ENCODE results near the gene DCAF10. TPM values are rescaled to one million over a fixed set of nuclear protein-coding genes. Genes with fewer than 3 reads are reported as not detected.

The DCAF10 gene
- polyA plus RNA-seq, 1 donor from 2014 or later = 23.3 TPM

DNA sequence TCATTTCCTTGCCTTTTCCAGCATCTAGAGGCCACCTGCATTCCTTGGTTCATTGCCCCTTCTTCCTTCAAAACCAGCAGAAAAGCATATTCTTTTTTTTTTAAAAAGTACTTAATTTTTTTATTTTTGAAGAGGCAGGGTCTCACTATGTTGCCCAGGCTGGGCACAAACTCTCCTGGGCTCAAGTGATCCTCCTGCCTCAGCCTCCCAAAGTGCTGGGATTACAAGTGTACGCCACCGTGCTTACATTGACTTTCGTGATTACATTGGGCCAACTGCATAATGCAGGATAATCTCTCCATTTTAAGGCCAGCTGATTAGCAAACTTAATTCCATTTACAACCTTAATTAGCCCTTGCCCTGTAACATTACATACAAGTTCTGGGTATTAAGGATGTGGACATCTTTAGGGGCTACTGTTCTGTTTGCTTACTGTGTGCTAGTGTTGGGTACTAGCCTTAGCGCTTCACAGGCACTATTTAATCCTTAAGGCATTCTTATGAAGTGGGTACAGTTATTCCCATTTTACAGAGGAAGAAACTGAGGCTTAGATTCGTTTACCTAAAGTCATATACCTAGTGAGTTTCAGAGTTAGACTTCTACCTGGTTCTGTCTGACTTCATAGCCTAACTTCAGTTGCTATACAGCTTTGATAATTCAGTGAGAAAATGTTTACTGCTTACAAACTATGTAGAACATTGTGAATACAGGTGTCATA lies 69.6 kb downstream of the DCAF10 start:
- Histone ChIP-seq H3K4me2 (ENCODE audit: low read length) (no peak overlapping the region), H3K4me3 (ENCODE audit: low read length) (no peak overlapping the region), H3K9me3 (ENCODE audit: low read length) (no peaks in the 10 kb centered on the region), H4K20me1 (ENCODE audit: insufficient read depth) (no peaks in the 10 kb centered on the region), H3K27ac (ENCODE audit: low read length) (no peak overlapping the region), H3F3A (ENCODE audit: insufficient read depth, low read length, poor library complexity, severe bottlenecking) (no peaks in the 10 kb centered on the region), H3K9me2 (ENCODE audit: insufficient read depth, low read length) (no peaks in the 10 kb centered on the region), H3K9ac (ENCODE audit: low read length) (no peak overlapping the region), H3K79me2 (replicated peaks; ENCODE audit: insufficient read depth, low read length) (no peaks in the 10 kb centered on the region), H3K36me3 (ENCODE audit: insufficient read depth, low read length) (no peaks in the 10 kb centered on the region), H2AFZ (ENCODE audit: low read depth, low read length) (no peak overlapping the region), H3K27me3 (ENCODE audit: insufficient read depth, low read depth, low read length) (no peaks in the 10 kb centered on the region)
- TF ChIP-seq RAD21 (conservative IDR thresholded peaks at IDR 0.05) (no peak), EP300 (conservative IDR thresholded peaks at IDR 0.05; ENCODE audit: poor library complexity, severe bottlenecking) (no peak), EZH2 (IDR thresholded peaks at IDR 0.05; ENCODE audit: borderline replicate concordance, insufficient read depth, low read length, poor library complexity, severe bottlenecking) (no peak), POLR2AphosphoS5 (IDR thresholded peaks at IDR 0.05) (no peak), TAF1 (IDR thresholded peaks at IDR 0.05; ENCODE audit: low read depth) (no peak), MXI1 (conservative IDR thresholded peaks at IDR 0.05; ENCODE audit: poor library complexity, severe bottlenecking) (no peak), SMC3 (conservative IDR thresholded peaks at IDR 0.05; ENCODE audit: poor library complexity) (no peak)
- TF ChIP-seq, protein P1, sequence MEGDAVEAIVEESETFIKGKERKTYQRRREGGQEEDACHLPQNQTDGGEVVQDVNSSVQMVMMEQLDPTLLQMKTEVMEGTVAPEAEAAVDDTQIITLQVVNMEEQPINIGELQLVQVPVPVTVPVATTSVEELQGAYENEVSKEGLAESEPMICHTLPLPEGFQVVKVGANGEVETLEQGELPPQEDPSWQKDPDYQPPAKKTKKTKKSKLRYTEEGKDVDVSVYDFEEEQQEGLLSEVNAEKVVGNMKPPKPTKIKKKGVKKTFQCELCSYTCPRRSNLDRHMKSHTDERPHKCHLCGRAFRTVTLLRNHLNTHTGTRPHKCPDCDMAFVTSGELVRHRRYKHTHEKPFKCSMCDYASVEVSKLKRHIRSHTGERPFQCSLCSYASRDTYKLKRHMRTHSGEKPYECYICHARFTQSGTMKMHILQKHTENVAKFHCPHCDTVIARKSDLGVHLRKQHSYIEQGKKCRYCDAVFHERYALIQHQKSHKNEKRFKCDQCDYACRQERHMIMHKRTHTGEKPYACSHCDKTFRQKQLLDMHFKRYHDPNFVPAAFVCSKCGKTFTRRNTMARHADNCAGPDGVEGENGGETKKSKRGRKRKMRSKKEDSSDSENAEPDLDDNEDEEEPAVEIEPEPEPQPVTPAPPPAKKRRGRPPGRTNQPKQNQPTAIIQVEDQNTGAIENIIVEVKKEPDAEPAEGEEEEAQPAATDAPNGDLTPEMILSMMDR (IDR thresholded peaks at IDR 0.05; ENCODE audit: poor library complexity, severe bottlenecking) = no peak
- TF ChIP-seq, protein P2, sequence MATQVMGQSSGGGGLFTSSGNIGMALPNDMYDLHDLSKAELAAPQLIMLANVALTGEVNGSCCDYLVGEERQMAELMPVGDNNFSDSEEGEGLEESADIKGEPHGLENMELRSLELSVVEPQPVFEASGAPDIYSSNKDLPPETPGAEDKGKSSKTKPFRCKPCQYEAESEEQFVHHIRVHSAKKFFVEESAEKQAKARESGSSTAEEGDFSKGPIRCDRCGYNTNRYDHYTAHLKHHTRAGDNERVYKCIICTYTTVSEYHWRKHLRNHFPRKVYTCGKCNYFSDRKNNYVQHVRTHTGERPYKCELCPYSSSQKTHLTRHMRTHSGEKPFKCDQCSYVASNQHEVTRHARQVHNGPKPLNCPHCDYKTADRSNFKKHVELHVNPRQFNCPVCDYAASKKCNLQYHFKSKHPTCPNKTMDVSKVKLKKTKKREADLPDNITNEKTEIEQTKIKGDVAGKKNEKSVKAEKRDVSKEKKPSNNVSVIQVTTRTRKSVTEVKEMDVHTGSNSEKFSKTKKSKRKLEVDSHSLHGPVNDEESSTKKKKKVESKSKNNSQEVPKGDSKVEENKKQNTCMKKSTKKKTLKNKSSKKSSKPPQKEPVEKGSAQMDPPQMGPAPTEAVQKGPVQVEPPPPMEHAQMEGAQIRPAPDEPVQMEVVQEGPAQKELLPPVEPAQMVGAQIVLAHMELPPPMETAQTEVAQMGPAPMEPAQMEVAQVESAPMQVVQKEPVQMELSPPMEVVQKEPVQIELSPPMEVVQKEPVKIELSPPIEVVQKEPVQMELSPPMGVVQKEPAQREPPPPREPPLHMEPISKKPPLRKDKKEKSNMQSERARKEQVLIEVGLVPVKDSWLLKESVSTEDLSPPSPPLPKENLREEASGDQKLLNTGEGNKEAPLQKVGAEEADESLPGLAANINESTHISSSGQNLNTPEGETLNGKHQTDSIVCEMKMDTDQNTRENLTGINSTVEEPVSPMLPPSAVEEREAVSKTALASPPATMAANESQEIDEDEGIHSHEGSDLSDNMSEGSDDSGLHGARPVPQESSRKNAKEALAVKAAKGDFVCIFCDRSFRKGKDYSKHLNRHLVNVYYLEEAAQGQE (IDR thresholded peaks at IDR 0.05; ENCODE audit: borderline replicate concordance) = no peak

DNA sequence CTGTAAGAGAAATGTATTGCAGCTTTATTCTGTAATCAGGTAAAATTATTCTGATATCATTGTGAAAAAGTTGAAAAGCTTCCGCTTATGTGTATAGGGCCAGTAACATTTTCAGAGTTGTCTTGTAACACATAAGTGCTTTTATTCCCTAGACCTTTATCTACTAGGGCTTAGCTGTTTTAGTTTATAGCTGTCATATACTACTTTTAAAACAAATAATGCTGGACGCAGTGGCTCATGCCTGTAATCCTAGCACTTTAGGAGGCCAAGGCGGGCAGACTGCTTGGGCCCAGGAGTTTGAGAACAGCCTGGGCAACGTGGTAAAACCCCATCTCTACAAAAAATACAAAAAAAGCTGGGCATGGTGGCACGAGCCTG lies 70.2 kb downstream of the DCAF10 start:
- no peaks in the 10 kb centered on the region for H4K20me1 ChIP-seq (ENCODE audit: insufficient read depth)
- H3K9ac ChIP-seq (ENCODE audit: low read length) = no peak overlapping the region
- H3K4me3 ChIP-seq (ENCODE audit: low read length) = no peak overlapping the region
- H3K4me2 ChIP-seq (ENCODE audit: low read length) = no peak overlapping the region
- H3K79me2 ChIP-seq (replicated peaks; ENCODE audit: insufficient read depth, low read length) = no peaks in the 10 kb centered on the region
- H3K9me2 ChIP-seq (ENCODE audit: insufficient read depth, low read length) = no peaks in the 10 kb centered on the region
- H3F3A ChIP-seq (ENCODE audit: insufficient read depth, low read length, poor library complexity, severe bottlenecking) = no peaks in the 10 kb centered on the region
- H3K27ac ChIP-seq (ENCODE audit: low read length) = no peak overlapping the region
- TF ChIP-seq RAD21 (conservative IDR thresholded peaks at IDR 0.05) = no peak
- TF ChIP-seq TAF1 (IDR thresholded peaks at IDR 0.05; ENCODE audit: low read depth) = no peak
- TF ChIP-seq SMC3 (conservative IDR thresholded peaks at IDR 0.05; ENCODE audit: poor library complexity) = no peak
- TF ChIP-seq, protein P2 (IDR thresholded peaks at IDR 0.05; ENCODE audit: borderline replicate concordance) = no peak
- H3K9me3 ChIP-seq (ENCODE audit: low read length) = no peaks in the 10 kb centered on the region
- H3K27me3 ChIP-seq (ENCODE audit: insufficient read depth, low read depth, low read length) = no peaks in the 10 kb centered on the region
- H3K36me3 ChIP-seq (ENCODE audit: insufficient read depth, low read length) = no peaks in the 10 kb centered on the region
- H2AFZ ChIP-seq (ENCODE audit: low read depth, low read length) = no peak overlapping the region

Measured in neural cell (in vitro differentiated cells).